IPS-NIHi7 (cell line): ENCODE measurements around the gene TAL2.
A peak's percentile ranks its signal among the peaks of the same experiment; 100 is the strongest.

Experiments
- DNase-seq: peaks from one replicate; pipeline ENCODE4 v3.0.0; 2012; ENCODE audit warnings: mixed read lengths; ENCODE audit errors: extremely low spot score

The TAL2 gene

DNA sequence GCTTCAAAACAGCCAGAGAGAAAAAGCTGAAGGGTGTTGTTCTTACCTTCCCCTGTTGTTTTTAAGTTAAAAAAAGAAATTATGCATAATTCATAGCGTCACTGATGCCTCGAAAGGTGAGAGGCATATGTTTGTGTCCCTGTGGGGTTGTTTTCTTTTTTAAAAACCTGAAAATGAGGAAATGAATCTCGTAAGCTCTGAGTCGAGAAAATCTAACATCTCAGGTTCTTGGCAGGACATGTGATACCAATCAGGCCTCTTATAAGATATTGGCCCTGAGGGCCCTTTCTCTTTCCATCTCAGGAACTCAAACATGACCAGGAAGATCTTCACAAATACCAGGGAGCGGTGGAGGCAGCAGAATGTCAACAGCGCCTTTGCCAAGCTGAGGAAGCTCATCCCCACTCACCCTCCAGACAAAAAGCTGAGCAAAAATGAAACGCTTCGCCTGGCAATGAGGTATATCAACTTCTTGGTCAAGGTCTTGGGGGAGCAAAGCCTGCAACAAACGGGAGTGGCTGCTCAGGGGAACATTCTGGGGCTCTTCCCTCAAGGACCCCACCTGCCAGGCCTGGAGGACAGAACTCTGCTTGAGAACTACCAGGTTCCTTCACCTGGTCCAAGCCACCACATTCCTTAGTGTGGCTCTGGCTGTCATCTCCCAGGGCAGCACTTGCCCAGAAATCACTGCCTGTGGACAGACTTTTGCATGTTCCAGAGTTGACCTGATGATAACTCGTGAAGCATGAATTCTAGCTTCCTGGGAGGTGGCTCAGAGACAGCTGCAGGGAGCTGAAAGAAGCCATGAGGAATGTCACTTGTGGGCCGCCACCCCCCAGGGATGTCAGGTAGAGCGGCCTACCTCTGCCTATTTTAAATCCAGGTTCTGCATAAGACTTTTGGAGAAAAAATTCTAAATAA lies at the start of gene TAL2:
TSS of gene TAL2 (plus strand) at position 274 of the 921 bp plus-strand sequence. CDS start at position 314, 40 bp downstream.
- DNase-seq, result no peak

DNA sequence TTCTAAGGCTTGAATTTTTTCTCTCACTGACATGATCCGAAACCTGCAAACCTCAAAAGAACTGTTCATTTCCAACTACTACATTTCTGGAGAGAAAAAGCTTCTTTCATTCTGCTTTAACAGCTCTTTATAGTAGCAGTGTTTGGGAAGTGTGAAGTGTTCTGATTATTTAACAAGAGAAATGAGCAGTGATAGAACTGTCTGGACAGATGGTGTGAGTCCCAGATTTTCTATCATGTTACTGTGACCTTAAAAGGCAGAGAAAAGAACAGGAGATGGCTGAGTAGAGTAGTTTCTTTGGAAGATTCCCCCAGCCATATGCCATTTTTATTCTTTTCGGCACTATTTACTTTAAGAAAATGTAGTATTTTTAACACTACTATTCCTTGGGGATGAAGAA lies 41.3 kb upstream of the TAL2 start:
- DNase-seq, result no peak

DNA sequence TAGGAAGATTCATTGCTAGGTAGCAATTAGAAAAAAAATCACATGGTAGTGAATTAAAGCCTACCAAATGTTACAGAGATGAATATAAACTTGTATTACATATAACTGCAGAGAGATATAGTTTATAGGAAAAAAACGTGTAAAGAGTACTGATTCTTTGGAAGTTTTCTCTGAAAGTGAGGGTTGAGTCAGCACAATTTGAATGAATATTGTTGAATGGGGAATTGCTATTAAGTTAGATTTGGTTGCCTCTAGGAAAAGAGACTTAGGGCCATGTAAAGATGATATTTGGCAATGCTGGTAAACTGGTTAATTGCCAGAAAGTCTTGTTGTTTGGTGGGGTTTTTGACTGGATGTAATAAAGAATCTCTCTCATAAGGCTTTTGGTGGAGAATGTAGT lies 37.2 kb upstream of the TAL2 start:
- DNase-seq, result no peak

DNA sequence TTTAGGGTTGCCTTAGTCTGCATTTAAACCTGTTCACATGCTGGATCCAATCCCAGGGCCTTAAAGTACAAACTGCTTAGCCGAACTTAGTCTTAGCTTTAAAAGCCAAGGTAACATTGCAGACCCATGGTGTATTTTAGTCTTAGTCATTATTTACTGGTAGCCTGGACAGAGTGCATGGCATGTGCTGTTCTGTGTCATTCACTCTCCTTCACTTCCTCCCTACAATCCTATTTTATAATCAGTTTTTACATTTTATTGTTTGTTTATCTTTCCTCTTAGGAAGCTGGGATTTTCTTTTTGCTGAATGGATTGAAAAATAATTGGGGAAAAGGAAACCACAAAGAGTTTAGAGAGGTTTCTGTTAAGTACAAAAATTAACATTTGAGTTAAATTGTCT lies 29.4 kb upstream of the TAL2 start:
- no peak for DNase-seq

DNA sequence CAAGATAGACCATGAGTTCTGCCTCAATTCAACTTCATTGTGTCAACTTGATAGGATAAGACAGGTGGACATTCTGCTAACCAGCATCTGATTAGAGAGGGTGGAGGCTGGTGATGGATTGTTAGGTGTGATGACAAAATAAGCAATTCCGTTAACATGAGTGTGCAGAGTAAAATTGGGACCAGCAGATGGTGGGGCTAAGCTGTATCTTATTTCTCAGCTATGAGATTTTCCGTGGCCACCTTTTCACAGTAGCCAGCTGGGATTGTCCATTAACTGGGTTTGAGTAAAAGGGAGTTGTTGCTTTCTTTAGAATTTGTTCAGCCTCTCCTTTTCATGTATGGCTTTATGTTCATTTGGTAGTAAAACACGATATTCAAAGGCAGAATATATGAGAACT lies 28.8 kb upstream of the TAL2 start:
- no peak for DNase-seq

DNA sequence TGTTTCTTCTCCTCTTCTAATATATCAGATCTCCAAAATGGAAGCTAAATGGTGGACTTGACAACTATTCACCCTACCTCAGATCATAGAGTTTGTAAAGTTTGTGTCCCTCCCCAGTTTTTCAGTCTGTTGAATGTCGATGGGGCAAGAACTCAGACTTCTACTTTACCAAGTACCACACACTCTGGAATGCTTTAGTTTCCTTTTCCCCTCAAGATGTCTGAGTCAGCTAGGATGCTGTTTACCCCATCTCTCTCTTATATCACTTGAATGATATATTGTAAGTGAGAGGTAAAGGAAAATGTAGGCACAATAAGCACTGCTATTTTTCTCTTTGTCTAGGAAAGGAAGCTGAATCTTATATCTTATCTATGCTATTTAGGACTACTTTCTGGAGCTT lies 25.9 kb upstream of the TAL2 start:
- no peak for DNase-seq

DNA sequence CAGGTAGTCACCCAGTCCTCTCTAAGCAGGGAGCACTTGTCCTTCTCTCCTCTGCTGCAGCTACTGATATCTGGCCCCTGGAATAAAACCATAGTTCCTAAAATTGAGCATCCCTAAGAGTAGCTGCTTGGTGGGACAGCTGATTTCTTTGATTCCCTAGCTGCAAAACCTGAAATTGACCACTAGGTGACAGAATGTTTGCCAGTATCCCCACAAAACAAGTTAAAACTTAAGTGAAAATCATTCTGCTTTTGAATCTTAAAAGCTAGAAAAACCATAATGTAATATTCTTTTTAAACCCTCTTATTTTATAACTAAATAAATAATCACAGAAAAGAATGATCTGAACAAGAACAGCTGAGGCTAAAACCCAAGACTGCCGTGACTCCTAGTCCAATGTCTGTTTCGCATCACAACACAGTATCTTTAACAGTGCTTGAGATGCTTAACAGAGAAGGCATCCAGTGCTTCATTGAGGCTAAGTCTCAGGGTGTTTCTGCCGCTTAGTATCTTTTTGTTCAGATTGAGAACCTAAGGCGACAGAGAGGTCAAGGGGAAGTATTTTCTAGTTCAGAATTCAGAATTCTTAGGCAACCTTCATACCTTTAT lies 24.4 kb upstream of the TAL2 start:
- DNase-seq, result no peak

DNA sequence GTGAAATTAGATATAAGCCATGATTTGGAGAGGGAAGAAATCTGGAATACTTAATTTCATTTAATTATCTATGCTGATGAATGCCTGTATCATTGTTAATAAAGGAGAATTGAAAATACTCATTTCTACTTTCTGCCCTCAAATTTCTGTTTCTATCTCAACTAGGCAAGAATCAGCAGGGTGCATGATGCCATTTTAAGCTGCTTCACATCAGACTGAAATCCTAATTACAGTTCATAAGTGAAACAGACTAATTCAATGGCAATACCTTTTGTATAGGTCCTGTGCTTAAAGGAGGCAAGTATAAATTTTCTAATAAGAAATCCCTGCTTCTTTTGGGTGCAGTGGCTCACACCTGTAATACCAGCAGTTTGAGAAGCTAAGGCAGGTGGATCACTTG lies 22.3 kb upstream of the TAL2 start:
- no peak for DNase-seq

DNA sequence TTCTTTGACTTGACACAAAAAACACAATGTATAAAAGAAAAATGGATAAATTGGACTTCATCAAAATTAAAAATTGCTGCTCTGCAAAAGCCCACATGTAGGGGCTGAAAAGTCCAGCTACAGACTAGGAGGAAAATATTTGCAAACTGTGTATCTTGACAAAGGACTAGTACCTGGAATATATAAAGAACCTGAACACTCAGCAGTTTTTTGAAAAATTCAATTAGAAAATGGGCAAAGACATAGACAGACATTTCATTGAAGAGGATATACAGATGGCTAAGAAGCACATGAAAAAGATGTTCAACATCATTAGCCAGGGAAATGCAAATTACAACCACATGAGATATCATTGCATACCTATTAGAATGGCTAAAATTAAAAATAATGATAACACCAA lies 18.5 kb upstream of the TAL2 start:
- no peak for DNase-seq

DNA sequence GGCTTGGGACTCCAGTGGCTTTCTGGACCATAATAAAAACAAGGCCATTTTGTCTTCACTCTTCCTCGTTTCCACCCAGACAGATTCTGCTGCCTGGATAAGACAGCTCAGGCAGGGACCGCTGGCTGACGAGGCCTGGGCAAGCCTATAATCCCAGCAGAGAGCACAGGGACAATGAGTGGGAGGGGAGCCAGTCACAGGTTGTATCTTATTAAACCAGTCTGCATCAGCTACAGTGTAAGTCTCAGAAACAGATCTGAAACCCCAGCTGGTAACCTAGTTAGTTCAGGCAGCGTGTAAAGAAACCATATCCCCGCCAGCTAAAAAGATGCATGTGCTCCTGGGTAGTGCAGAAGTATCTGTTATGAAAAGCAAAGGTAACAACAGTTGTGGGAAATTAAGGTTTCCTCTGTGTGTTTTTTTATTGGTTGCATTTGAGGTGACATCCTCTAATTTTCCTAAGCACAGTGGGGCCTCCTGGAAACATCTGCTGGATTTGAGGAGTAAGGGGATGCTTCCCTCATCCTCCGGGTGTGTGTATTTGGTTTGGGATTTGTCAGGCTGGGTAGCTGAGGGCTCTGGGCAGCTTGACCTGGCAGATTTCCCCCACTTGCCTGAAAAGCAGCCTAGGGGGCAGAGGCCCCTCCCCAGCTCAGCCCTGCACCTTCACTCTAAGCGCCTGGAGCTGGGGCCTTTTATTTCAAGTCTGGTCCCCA lies 15.2 kb upstream of the TAL2 start:
- DNase-seq, result no peak

DNA sequence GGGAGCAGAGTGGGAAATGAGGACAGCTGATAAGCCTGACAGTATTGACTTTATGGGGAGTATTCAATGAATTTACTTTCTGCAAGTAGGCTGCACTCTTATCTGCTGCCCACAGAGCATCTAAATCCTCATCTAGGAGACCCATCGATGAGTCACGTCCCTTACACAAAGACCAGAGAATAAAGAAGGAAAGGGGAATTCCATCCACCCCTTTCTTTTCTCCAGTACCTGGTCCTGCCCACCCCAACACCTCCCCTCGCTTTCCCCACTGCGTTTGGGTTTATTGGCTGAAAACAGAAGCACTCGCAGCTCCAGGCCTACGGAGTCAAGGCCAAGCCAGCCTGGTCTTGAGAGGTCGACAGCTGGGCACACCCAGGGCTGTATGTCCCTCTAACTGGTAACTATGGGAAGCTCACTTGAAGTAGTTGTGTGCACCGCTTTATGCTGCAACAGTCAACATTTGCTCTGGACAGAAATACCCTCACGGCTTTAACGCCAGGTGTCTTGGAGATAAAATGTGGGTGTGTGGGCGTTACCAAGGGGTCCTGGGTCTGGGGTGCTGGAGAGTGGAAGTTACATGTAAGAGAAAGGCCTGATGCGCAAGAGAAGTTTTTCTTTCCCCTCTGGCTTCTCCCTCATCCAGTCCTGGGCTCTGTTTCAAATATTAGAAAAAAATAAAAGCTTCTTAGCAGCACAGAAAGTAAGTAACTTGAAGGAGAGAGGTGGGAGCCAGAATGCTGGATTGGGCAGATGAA lies 14.5 kb upstream of the TAL2 start:
- peak; percentile 56 for DNase-seq

DNA sequence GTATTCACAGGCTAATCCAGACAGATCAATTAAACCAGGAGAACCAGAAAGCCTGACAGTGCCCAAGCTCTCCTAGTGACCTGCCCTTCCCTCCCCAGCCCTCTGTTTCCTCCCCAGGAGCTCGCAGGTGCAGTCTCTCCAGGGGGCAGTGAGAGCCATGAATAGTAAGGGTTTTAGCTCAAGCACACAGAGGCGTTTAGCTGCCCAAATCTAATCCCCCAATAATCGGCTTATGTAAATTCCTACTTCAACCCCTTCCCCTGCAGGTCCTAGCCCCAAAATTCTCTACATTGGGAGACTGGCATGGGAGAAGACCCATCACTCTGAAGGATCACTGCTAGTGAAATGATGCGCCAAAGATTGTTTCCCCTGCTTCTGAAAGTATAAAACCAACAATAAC lies 10.5 kb upstream of the TAL2 start:
- DNase-seq, result no peak

DNA sequence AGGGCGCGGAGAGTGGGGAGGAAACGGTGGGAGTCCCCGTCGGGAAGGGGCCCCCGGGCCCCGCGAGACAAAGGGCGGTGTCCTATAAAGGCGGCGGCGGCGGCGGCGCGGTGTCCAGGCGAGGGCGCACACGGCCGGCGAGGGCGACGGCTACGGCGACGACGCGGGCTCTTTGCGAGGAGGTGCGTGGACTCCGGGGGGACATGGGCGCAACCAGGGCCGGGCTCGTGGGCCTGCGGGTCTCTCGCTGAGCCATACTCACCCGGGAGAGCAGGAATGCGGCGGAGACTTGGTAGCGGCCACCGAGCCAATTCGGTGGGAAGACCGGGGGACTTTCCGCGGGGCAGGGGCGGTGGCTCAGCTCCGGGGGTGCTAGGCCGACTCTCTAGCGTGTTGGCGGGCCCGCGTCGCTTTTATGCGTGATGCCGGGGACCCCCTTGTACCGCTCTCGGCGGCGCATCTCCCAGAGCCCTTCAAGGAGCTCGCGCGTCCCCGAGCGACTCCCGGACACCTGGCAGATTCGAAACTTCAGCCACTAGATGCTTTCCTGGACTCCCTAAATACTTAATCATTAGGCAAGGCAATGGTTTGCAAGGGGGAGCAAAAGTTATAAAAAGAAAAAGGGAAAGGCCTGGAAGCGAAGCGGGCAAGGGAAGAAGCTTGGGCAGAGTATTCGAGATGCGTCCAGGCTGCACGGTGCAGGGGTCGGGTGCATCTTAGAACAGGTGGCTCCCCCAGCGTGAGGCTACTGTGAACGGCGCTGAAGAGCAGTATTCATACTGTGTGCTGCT lies 5.9 kb upstream of the TAL2 start:
- DNase-seq, result peak; percentile 64

DNA sequence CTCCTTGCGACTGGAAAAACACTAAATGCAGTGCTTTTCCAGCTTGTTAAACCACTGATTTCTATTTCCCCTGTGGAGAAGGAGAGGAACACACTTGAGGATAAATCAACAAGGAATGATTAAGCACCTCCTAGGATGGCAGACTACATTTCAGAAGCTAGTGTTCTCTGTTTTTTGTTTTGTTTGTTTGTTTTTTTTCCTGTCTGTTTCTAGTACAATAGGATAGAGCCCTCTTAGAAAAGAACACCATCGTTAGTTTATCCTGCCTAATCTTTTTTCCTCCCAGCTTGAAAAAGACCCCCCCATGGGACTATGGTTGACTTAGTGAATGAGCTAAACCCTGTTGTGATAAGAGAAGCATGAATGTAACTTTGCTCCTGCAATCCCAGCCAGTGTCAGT lies 3.9 kb upstream of the TAL2 start:
- no peak for DNase-seq

DNA sequence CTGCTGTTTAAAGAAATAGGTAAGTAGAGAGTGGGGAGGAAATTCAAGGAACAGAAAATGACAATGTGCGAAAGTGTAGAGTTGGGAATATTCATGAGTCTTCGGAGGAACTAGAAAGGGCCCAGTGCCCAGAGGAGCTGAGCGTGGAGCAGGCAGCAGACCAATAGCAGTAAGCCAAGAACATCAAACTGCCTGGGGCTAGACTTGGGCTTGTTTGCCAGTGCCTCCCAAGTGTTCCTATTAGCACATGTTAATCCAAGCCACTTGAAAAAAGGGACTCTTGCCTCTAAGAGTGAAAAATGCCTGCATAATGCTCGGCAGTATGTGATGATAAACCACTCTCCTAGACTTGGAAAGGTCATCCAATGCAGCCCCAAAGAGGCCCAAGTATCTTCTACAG lies 1.2 kb upstream of the TAL2 start:
- DNase-seq, result no peak

DNA sequence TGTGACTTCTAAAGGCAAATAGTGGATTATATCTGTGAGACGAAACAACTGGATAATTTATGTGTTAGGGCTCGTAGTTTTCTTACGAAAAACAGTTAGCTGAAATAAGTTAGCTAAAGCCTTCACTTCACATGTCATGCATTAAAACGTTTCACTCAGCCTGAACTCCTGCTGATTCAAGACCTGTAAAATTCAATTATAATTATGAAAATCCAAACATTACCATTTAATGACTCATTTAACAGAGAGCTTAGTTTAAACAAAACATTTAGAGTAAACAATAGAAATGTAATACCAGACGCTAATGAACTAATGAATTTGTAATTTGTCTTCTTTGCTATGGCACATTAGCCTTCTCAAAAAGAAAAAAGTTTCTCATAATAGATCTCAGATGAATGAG lies 1.7 kb downstream of the TAL2 start:
- no peak for DNase-seq

DNA sequence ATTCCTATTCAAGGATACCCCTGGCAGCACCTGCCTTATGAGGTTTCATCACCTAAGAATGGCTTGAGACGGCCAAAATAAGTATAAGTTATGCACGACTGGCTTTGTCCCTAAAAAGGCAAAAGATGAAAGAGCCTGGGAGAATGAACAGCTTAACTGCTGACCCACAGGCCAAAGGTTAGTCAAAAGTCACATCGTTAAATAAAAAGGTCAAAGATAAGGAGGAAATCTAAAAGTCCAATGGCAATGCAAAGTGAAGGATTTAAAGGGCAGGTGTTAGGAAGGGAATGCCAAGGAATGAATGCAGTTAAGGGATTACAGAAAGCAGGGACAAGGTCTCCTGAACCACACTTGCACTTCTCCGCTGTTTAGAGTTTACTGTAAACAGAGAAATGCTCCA lies 5.6 kb downstream of the TAL2 start:
- no peak for DNase-seq

DNA sequence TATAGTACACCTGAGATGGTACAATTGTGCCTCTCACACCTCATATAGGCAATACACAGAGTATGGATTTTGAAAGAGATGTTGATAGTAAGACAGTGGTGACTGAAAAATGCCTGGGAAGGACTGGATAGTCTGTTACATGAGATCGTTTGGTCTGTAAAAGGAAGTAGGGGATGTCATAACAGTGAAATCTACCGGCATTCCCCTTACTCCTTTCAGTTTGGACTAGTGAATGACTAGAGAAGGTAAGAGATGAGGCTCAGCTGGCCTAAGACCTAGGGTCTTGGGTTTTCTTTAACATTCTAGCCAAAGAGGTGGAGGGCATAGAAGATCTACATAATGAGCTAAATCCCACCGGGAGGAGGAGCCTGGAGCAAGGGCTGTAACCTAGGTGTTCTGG lies 8.1 kb downstream of the TAL2 start:
- DNase-seq, result no peak

DNA sequence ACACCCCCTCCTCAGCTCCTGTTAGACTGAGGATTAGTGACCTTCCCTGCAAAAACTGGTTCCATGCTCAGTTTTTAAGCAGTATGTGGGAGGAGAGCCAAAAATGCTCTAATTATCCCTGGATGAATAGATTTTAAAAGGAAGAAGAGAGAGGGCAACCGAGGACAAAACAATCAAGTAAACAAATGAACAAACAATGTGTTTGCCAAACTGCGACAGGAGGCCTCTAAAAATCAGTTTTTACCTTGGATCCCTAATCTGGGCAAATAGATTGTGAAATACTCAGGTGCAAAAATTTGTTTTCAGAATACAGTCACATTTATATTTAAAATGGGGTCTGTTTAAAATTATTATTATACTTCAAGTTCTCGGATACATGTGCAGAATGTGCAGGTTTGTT lies 8.5 kb downstream of the TAL2 start:
- no peak for DNase-seq

DNA sequence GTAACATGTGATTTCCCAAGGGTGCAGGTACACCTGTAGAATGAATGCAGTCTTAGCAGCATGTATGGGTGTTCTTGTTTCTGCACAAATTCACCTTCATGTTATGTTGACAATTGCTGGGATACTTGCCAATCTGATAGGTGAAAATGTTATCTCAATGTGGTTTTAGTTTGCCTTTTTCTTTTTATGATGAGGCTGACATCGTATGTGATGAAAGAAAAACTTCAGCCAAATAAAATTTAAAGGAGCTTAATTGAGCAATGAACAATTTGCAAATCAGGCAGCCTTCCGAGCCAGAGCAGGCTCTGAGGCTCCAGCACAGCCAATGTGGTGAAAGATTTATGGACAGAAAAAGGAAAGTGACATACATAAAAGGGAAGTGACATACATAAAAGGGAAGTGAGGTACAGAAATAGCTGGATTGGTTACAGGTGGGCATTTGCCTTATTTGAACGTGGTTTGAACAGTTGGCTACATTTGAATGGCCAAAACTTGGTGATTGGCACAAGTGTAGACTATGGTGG lies 10.5 kb downstream of the TAL2 start:
- DNase-seq, result no peak

DNA sequence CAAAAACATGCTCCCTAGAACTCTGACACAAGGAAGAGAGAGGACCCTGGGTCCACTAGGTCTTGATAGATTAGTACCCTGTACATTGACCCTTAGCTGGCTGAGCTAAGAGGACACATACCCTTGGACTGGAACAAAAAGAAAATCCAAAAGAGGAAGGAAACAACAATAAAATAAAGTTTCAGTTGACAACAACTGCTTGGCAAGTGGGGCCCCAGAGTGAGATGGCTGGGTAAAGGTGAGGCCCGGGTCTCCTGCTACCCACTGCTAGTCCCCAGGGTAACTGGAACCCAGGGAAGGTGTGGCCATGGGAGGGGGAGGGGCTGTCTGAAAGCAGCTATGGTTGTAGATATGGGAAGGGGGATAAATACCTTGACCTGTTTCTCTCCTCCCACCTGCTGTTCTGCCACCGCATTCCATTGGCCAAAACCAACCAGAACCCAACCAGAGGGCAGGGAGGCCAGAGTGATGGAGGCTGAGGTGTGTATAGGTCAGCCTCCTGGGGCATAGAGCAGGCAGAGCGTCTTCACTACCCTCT lies 11.7 kb downstream of the TAL2 start:
- DNase-seq, result no peak
